DOHH2 (cell line): ENCODE measurements around the gene KCNK6.

Experiments used
- EZH2phosphoT487 ChIP-seq: fragments of 200-600 bp; sonication (generic); IDR thresholded peaks from 2 replicates; pipeline ENCODE4 v1.6.1; 2017; ENCODE audit warnings: borderline replicate concordance, mild to moderate bottlenecking, antibody characterized with exemption, low read length, moderate library complexity, mixed read lengths
- TF ChIP-seq, protein P1 (sequence below): fragments of 200-600 bp; sonication (generic); IDR thresholded peaks from one replicate; pipeline ENCODE4 v1.5.1; 2014; ENCODE audit warnings: antibody characterized with exemption, mild to moderate bottlenecking, low read depth, low read length; ENCODE audit not compliant: poor library complexity, severe bottlenecking

DNA sequence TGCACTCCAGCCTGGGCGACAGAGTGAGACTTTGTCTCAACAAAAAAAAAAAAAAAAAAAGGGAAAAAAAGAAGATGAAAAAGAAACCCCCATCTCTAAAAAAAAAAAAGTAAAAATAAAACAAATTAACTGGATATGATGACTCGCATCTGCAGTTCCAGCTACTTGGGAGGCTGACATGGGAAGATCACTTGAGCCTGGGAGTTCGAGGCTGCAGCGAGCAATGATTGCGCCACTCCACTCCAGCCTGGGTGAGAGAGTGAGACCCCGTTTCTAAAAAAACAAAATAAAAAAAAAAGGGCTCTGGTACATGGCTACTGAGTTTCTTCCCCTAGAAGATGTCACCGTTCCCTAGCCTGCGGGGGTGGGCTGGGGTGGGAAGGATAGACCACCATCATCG, 13.6 kb downstream of the KCNK6 start:
- TF ChIP-seq, protein P1, sequence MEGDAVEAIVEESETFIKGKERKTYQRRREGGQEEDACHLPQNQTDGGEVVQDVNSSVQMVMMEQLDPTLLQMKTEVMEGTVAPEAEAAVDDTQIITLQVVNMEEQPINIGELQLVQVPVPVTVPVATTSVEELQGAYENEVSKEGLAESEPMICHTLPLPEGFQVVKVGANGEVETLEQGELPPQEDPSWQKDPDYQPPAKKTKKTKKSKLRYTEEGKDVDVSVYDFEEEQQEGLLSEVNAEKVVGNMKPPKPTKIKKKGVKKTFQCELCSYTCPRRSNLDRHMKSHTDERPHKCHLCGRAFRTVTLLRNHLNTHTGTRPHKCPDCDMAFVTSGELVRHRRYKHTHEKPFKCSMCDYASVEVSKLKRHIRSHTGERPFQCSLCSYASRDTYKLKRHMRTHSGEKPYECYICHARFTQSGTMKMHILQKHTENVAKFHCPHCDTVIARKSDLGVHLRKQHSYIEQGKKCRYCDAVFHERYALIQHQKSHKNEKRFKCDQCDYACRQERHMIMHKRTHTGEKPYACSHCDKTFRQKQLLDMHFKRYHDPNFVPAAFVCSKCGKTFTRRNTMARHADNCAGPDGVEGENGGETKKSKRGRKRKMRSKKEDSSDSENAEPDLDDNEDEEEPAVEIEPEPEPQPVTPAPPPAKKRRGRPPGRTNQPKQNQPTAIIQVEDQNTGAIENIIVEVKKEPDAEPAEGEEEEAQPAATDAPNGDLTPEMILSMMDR = no peak
- TF ChIP-seq EZH2phosphoT487 = no peak
